SK-N-DZ (cell line): ENCODE data around the gene ARHGAP15.
A peak's percentile ranks its signal among the peaks of the same experiment; 100 is the strongest.

Experiments
- DNase-seq: peaks from one replicate; pipeline ENCODE4 v3.0.0-alpha.2; 2015; ENCODE audit warnings: low spot score

The ARHGAP15 gene

DNA sequence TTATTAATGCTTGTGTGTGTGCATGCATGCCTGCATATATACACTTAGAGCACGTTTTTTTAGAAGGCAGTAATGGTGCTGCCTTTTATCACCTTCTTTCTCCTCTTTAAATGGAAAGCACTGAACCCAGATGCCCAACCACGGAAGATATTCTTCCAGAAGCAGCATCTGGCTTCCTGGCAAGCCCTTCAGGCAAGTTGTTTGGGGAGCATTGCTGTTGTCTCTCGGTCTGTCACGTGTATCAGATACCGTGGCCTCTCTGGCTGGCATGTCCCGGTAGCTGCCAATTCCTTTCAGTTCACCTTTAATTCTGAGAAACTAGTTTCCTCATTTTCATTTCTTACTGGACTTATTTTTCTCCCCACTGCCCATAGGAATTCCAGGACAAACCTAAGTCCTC is 587.8 kb downstream of the ARHGAP15 start:
- DNase-seq: no peak

DNA sequence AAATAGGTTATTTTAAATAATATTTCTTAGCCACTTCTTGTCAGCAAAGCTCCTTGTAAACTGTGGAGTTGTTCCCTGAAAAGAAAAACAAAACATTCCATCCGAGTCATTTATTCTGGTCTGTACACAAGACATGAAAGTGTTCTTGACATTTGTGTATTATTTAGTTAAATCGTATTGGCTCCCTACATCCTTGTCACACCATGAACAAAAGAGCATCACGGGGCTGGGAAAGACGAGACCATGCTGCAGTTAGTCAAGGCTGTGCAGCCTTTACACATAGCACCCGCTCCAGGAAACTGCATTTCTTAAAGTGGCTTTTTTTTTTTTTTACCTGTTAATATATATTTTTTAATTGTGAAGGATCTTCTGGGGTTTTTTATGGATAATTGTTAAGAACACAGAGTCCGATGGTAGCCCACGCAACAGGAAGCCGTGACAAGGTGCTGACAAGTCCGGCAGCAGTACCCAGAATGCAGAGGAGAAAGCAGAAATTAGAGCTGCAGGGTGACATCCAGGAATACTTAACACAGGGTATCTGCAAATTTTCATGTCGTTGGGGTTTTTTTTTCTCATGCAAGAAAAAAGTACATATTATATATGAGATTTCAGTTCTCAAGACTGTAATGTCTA is 588.4 kb downstream of the ARHGAP15 start:
- no peak for DNase-seq

DNA sequence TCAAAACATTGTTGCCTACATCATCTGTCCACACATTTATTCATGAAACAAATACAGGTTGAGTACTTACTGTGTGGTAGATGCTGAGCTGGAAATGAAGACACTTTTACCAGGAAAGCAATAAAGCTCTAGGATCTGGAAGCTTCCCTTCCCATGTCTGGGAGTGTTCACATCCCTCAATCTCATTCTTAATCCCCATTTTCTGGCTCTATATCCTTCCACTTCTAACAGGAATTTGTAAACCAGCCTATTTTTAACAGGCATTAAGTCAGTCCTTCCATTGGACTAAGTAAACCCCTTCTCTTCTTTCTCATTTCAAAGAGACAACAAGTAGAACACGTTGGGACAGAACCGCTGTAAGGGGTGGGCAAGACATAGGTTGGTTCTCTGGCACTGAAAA is 589.5 kb downstream of the ARHGAP15 start:
- no peak for DNase-seq

DNA sequence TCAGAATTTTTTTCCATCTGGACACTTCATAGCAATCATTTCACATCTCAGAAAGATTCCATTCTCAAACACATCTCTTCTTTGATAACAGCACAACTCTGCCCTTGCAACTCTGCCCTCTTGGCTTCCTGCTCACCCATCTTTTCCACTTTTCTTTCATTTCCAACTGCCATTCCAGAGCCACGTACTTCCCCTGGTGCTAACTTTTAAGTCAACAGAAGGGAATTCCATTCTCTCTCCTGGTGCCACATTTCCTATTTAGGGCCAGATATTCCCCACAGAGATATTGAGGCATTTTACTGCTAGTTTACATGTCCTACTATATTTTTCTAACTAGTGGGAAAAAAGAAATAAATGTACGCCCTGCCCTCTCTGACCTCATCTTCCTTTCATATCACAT is 590.2 kb downstream of the ARHGAP15 start:
- DNase-seq: no peak

DNA sequence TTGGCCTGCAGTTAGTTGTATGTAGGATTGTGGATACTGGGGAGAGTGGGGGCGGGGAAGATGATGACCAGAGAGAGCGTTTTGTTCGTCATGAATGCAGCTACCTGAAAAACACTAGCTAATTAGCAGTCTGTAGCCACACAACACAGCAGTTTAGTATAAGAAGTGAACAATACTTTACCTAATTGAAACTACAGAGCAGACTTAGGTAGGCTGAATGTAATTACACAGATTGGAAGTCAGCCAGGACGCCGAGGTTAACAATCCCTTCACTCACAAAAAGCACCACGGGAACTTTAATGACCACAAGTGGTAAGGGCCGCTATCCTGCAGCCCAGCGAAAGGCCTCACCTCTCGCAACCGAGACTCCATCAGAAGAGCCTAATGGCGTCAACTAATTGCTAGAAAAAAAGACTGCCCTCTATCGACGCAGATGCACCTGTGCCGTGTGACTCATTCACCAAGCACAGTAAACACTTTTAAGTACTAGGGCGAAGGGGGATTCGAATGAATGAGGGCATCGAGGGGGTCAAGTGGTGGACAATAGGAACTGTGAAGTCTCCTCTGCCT is 591.0 kb downstream of the ARHGAP15 start:
- DNase-seq: no peak

DNA sequence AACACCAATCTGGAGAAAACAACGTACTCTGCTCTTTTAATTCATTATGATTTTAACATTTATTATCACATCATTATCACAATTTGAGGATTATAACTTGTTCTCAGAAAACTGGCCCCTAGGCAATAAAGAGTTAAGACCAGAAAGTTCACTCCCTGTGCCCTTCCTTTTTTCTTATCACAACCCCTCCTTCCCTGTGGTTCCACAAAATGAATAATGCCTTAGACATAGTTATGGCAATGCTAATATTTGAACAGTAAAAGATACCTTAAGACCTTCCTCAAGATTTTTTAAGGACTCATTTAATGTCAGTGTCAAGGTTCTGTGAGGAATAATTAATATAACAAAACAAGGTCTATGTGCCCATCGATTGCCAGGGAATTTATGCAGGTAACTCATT is 596.2 kb downstream of the ARHGAP15 start:
- DNase-seq: no peak

DNA sequence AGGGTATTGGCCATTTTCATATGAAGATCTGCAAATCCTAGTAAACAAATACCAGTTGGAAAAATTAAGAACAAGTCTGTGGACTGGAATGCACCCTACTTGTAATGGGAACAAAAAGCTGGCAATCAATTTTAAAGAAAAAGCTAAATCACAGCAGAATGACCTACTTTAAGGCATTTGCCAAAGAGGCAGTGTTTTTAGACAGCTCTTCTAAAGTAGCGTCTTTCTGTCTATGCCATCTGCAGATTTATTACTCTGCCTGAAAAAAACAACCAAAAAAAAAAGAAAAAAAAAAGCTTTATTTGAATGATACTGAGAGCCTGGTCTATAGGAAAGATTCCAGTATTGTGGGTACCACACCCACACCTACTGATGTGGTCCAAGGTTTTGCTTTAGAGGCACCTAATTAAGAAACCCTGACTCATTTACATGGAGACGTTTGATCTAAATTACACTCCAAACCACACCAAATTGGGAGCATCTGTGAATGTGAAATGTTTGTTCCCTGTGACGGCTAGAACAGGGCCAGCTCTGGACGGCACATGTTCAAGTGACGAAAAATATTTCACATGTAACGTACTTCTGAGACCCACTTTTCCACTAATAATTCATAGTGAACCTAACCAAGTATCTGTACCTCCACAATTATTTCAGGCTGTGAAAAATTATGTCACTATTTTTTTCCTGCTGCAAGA is 597.1 kb downstream of the ARHGAP15 start:
- DNase-seq: no peak

DNA sequence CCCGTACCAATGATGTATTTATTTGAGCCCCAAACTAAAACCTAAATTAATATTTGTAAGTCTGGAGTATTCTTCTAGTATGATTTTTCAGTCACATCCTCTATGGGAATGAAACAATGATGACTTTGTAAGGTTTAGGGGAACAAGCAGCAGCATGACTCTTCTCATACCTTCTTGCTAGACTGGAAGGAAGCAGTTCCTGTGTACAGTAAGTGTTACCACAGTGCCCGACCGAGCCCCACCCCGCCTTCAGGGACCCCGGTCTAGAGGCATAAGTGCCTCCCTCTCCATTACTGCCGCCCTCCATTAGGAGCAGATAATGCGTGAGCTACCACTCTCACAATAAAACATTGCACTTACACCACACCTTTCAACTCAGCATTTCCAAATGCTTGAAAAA is 599.3 kb downstream of the ARHGAP15 start:
- no peak for DNase-seq

DNA sequence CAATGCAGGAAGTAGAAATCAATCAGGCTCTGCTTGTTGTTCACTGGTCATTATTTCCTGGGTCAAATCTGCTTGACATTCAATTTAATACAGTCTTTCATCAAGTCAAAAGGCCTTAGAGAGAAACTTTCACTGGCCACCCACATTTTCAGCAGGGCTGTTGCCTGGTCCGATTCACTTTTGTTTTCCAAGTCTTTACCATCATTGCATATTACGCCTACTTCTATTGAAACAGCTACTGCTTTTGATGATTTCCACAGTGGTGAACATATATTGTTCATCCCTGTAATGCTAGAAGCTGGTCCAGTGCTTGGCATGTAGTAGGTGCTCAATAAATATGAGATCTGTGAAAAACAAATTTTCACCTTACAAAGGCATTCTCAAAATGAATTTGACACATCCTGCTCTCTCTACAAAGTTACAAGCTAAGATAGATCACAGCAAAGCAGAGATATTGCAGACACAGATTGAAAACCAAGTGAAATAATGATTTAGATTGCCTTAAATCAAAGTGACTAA is 600.1 kb downstream of the ARHGAP15 start:
- no peak for DNase-seq

DNA sequence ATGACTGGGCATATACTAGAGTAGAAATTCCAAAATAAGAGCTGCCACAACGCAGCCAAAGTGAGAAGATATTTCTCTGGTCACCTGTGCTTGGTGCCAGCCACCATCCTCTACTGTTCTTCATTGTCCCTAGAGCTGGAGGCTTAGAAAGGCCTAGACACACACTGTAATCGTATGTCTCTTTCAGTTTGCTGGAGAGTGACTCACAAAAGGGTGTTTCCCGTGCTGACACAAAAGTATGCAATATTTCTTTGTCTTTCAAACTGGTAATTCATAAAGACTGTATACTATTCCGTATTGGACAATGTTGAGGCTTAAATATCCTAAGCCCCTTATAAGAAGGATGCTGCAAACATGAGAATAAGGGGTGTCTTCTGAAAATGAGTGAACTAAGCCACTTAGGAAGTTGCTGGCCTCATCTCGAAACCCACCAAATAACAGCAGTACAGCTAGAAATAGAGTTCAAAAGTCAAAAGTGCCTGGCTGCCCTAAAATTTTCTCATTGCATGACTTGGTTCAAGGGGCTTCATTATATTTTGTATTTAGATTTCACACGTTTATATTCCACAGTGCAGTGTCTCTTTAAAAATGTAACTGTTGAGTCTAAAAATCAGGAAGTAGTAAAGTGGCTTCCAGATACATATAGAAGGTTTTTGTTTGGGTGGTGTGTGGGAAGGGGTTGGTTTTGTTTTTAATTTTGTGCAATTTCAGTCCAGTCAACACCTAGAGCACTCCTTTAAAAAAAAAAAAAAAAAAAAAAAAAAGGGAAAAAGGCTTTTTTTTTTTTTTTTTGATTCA is 601.1 kb downstream of the ARHGAP15 start:
- DNase-seq: no peak

DNA sequence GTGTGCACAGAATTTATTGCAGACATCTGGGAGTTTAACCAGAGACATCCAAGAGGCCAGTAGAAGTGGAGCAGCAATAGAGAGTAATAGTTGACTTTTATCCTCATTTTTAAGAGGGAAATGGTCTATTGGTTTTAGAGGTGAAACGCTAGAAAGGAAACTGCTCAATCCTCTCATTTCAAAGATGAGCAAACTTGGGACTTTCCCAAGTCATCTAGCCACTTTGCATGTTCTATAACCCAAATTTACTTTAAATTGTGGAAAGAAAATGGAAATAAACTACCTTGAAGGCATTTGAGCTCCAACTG is 601.7 kb downstream of the ARHGAP15 start:
- DNase-seq: no peak

DNA sequence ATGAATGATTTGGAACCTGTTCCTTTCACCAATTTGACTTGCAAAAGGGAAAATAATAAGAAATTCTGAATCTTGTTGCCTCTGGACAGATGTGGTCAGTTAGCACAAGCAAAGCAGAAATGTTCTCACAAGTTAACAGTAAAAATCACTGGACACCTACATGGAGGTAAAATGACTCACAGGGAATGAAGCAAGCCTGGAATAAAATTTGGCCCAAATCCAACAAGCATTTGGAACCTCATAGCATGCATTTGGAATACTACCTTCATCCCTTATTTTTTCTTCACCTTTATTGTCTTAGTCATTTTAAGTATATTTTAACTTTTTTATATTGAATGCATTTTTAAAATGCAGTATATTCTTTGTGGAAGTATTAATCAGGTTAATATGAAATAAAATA is 602.9 kb downstream of the ARHGAP15 start:
- DNase-seq: no peak

DNA sequence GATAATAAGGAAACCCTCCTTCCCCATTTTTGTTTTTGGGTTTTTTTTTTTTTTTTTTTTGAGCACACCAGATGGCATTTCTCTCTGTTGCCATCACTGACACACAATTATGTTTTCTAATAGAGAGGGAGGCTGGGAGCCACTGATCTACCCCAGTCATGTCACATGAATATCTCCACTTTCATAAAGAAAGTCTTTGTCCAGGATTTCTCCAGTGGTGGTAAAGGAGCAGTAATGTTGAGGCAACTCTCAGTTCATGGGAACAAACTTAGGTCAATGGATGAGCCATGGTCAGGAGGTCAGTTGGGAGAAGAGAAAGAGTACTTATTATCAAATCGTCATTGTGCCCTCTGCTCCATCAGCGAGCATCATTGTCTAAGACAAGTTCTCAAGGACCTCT is 603.7 kb downstream of the ARHGAP15 start:
- no peak for DNase-seq

DNA sequence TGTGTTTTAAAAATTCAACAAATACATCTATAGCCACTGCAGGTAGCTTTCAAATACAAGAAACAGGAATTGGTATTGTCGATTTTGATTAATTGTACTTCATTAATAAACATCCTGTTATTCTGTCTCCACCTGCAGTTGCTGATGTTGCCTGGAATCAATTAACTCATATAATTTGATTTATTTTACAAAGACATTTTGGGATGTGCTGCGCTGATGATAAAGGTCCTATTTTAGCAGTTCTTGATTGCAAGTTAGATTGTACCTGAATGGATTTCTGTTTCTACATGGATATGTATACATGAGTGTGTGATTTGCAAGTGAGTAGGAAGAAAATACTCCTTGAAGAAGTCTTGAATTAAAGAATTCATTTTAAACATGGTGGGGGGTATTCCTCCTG is 605.3 kb downstream of the ARHGAP15 start:
- peak; percentile 10 for DNase-seq

DNA sequence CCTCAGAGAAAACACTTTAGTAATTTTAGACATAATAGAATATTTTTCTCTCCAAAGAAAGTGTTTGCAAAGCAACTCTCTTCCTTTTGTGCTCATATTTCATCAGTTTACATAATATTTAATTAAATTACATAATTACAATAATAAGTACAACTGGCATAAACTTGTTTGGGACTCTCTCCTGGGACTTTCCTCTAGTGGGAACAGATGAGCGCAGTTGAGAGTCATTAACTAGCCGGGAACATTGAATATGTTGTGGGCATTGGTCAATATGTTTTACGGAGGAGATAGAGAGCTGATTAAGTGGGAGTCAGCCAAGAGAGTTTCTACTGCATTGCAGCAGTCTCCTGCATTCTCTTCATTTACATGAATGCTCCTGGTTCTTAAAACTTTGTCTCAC is 607.7 kb downstream of the ARHGAP15 start:
- no peak for DNase-seq

DNA sequence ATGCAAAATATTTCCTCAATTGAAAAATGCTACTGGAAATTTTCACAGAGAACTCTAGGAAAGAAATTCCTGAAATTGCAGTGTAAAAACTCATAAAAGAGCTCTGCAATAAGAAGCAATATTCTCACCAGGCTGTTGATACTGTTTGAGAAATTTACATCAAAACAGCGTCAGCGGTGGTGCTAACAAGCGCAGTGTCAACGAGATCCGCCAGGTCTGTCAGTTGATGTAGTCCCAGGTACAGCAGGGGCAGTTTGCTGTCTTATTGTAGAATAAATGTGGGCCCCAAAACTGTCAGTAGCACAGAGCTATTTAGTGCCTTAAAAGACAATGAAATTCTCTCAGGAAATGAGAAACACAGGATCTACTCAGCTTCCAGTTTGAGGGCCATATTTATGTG is 611.2 kb downstream of the ARHGAP15 start:
- DNase-seq: no peak

DNA sequence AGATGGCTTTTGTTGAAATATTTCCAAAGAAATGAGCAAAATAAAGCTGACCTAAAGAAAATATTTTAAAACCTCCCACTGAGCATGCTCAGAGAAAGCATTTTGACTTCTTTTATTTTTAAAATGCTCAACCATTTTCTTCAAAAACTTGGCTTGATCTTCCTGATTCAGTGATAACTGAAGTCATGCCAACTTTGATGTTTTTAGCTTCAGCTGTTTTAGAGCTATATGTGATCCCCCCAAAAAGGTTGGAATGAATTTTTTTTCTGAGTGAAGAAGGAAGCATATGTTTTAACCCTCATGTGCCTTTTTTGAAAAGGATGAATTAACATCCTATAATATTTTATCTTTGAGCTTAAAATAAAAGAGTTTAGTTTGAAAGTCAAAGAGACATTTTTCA is 612.0 kb downstream of the ARHGAP15 start:
- DNase-seq: no peak

DNA sequence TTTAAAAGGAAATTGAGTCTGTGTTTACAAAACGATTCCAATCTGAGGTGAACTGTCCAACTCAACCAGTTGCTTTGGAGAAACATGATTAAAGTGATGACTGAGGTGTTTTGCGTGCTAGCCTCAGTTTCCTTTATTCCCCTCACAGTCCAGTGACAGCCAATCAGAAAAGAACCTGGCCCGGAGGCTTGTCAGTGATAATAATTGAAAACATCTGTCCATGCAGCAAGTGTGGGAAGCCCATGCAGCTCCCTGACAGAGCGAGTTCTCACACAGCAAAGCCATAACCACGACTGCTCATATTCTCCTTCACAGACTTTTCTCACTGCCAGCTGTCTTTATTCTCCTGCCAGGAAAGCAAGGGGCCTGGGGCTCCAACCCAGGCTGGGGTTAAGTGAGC is 613.4 kb downstream of the ARHGAP15 start:
- DNase-seq: no peak

DNA sequence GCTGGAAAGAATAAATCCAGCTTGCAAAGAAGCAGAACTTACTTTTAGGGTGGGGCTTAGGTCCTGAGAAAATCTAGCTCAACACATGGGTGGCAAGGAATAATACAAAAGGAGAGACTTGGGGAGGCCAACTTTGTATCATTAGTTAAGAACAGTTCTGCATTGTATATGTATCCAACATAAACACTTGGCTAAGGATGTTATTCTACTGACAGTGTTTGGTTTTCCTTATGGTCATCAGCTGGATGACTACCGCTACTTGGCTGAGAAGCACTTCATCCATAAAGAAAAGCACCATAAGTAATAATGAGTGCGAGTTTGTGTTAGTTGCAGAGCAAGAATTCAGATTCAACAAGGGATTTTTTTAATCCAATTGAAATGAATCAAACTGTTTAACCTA is 614.9 kb downstream of the ARHGAP15 start:
- DNase-seq: no peak

DNA sequence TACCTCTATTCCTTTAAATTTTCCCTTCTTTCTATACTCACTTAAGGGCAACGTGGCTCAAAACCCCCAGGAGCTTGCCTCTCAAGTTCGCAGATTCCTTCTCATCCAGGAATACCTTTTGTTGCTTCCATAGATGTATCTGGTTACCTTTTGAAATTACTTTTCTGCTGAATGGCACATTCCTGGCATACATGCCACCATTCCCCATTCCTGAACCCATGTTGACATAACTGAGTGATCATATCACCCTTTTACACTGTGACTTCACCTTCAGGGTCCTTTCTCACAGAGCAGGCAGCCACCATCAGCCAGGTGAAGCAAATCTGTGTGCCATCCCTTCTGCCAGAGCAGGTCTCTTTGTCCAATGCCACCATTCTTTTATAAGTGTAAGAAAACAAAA is 615.8 kb downstream of the ARHGAP15 start:
- DNase-seq: no peak

DNA sequence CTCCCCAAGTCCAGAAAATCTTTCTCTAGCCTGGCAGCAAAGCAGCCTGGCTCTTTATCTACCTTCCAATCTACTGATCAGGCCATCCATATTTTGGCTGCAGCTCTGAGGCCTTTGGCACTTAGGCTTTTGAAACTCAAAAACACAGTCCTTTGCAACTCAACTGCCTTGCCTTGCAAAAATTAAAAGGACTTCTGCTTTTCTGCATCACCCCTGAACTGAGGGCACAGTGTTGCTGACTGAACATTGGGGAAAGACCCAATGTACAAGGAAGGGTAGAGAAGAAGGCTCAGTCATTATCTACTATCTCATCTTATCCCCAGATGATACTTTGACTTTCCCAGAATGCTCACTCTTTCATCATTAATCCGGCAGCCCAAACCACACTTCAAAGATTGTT is 625.5 kb downstream of the ARHGAP15 start:
- DNase-seq: no peak

DNA sequence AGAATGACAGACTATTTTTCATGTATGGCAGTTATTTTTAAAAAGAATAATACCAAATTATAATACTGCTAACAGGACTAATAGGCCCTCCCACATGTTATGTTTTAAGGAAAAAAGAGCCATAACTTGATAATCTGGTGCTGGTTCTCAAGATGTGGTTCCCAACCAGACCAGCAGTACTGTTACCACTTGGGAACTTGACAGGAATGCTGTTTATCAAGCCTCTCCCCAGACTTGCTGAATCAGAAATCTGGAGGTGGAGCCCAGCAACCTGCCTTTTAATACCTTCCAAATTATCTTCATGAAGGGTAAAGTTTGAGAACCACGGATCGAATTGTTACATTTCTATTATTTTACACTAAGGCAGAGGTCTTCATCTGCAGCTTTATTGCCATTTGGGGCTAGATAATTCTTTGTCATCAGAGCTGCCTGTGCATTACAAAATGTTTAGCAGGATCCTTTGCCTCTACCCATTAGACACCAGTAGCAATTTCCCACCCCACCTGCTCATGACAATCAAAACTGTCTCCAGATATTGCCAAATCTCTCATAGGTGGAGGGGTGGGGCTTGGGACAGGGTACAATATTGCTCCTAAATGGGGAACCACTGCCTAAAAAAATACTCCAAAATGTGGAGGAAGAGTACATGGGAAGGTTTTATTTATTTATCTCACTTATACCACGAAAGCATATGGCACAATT is 629.6 kb downstream of the ARHGAP15 start:
- no peak for DNase-seq
